ENCODE measurements around the gene TCF4.

Gene TCF4

GRCh38 chr18:55439056-55439455, 148.9 kb downstream of the TCF4 start:
- no peak for DNase-seq (ENCODE audit: low spot score)

GRCh38 chr18:55435592-55435991, 152.4 kb downstream of the TCF4 start:
- no peak for DNase-seq (ENCODE audit: low spot score)

- DNase-seq (ENCODE audit: low spot score) = no peak
Observed at GRCh38 chr18:55433648-55434047, 154.3 kb downstream of the TCF4 start.

GRCh38 chr18:55433140-55433539, 154.9 kb downstream of the TCF4 start:
- no peak for DNase-seq (ENCODE audit: low spot score)

- no peak for DNase-seq (ENCODE audit: low spot score)
Observed at GRCh38 chr18:55432307-55433040, 155.5 kb downstream of the TCF4 start.

GRCh38 chr18:55430026-55430425, 158.0 kb downstream of the TCF4 start:
- DNase-seq (ENCODE audit: low spot score) = no peak

GRCh38 chr18:55427951-55428350, 160.0 kb downstream of the TCF4 start:
- no peak for DNase-seq (ENCODE audit: low spot score)

GRCh38 chr18:55425698-55426097, 162.3 kb downstream of the TCF4 start:
- no peak for DNase-seq (ENCODE audit: low spot score)

- DNase-seq (ENCODE audit: low spot score) = no peak
Observed at GRCh38 chr18:55422456-55423180, 165.4 kb downstream of the TCF4 start.

GRCh38 chr18:55421615-55422419, 166.2 kb downstream of the TCF4 start:
- DNase-seq (ENCODE audit: low spot score) = no peak

GRCh38 chr18:55421308-55421614, 166.7 kb downstream of the TCF4 start:
- DNase-seq (ENCODE audit: low spot score) = no peak

- DNase-seq (ENCODE audit: low spot score) = no peak
Observed at GRCh38 chr18:55420665-55421307, 167.2 kb downstream of the TCF4 start.

GRCh38 chr18:55419947-55420664, 167.9 kb downstream of the TCF4 start:
- DNase-seq (ENCODE audit: low spot score) = no peak

GRCh38 chr18:55419132-55419946, 168.7 kb downstream of the TCF4 start:
- DNase-seq (ENCODE audit: low spot score) = no peak

GRCh38 chr18:55418439-55418838, 169.6 kb downstream of the TCF4 start:
- DNase-seq (ENCODE audit: low spot score) = no peak

GRCh38 chr18:55416791-55417190, 171.2 kb downstream of the TCF4 start:
- DNase-seq (ENCODE audit: low spot score) = no peak

- DNase-seq (ENCODE audit: low spot score) = no peak
Observed at GRCh38 chr18:55415258-55415871, 172.6 kb downstream of the TCF4 start.

- DNase-seq (ENCODE audit: low spot score) = no peak
Observed at GRCh38 chr18:55414475-55414874, 173.5 kb downstream of the TCF4 start.

- no peak for DNase-seq (ENCODE audit: low spot score)
Observed at GRCh38 chr18:55413474-55413873, 174.5 kb downstream of the TCF4 start.

- DNase-seq (ENCODE audit: low spot score) = no peak
Observed at GRCh38 chr18:55407774-55408535, 180.0 kb downstream of the TCF4 start.
